HUES64 (cell line): Measurements from ENCODE around the gene BEND6.

Experiments used
- H3K27ac ChIP-seq: 2 replicates; pipeline ENCODE4 v1.7.0; 2013; ENCODE audit warnings: low read depth, low read length, inconsistent platforms
- H3K27me3 ChIP-seq: 2 replicates; pipeline ENCODE4 v1.6.1; 2013; ENCODE audit warnings: mild to moderate bottlenecking, low read length; ENCODE audit not compliant: insufficient read depth
- H3K36me3 ChIP-seq: 2 replicates; pipeline ENCODE4 v1.6.1; 2013; ENCODE audit warnings: mild to moderate bottlenecking, low read length; ENCODE audit not compliant: insufficient read depth
- H3K4me1 ChIP-seq: 2 replicates; pipeline ENCODE4 v1.6.1; 2013; ENCODE audit warnings: mild to moderate bottlenecking, low read length, moderate library complexity; ENCODE audit not compliant: insufficient read depth
- H3K4me3 ChIP-seq: 2 replicates; pipeline ENCODE4 v1.5.1; 2013; ENCODE audit warnings: mild to moderate bottlenecking, low read length, moderate library complexity
- H3K9ac ChIP-seq: 2 replicates; pipeline ENCODE4 v1.6.1; 2013; ENCODE audit warnings: mild to moderate bottlenecking, low read depth, low read length
- H3K9me3 ChIP-seq: 2 replicates; pipeline ENCODE4 v1.6.1; 2013; ENCODE audit warnings: low read depth, low read length; ENCODE audit not compliant: insufficient read depth
- WGBS: fragments of 150-250, 120-280 bp; methylation state at CpG from one replicate; pipeline ENCODE4 v1.1.7; 2013; ENCODE audit warnings: missing lambda C conversion rate; 5-methylcytosine and 5-hydroxymethylcytosine counted together

The BEND6 gene

GRCh38 chr6:57069228-57069627, 114.3 kb downstream of the BEND6 start:
- 89% methylated on average over 4 of the region's 4 CpGs for WGBS
- no peak overlapping the region for H3K4me3 ChIP-seq
- H3K9me3 ChIP-seq: no peaks in the 10 kb centered on the region
- H3K36me3 ChIP-seq: no peaks in the 10 kb centered on the region; the same call in 1 of the 2 replicates
- H3K9ac ChIP-seq: no peak overlapping the region
- peaks cover 30% of the 10 kb centered on the region for H3K4me1 ChIP-seq
- H3K27ac ChIP-seq: no peak overlapping the region
- peaks cover 21% of the 10 kb centered on the region; the same call in 1 of the 2 replicates for H3K27me3 ChIP-seq

GRCh38 chr6:57069920-57070331, 115.0 kb downstream of the BEND6 start:
- H3K9me3 ChIP-seq: no peaks in the 10 kb centered on the region
- H3K9ac ChIP-seq: no peak overlapping the region
- H3K36me3 ChIP-seq: no peaks in the 10 kb centered on the region; the same call in 1 of the 2 replicates
- H3K27ac ChIP-seq: no peak overlapping the region
- no peak overlapping the region for H3K4me3 ChIP-seq
- H3K27me3 ChIP-seq: peaks cover 25% of the 10 kb centered on the region; the same call in 1 of the 2 replicates
- H3K4me1 ChIP-seq: peaks cover 31% of the 10 kb centered on the region
- 55% methylated on average over 9 of the region's 9 CpGs for WGBS

- Histone ChIP-seq H3K4me1 (peaks cover 31% of the 10 kb centered on the region), H3K9ac (no peak overlapping the region), H3K9me3 (no peaks in the 10 kb centered on the region), H3K4me3 (no peak overlapping the region), H3K36me3 (no peaks in the 10 kb centered on the region; the same call in 1 of the 2 replicates), H3K27me3 (peaks cover 30% of the 10 kb centered on the region; the same call in 1 of the 2 replicates), H3K27ac (no peak overlapping the region)
- 94% methylated on average over 3 of the region's 3 CpGs for WGBS
Observed at GRCh38 chr6:57072108-57072507, 117.2 kb downstream of the BEND6 start.

GRCh38 chr6:57074383-57074782, 119.5 kb downstream of the BEND6 start:
- Histone ChIP-seq H3K4me3 (no peak overlapping the region), H3K27me3 (peaks cover 30% of the 10 kb centered on the region; the same call in 1 of the 2 replicates), H3K4me1 (peaks cover 27% of the 10 kb centered on the region), H3K36me3 (no peaks in the 10 kb centered on the region; the same call in 1 of the 2 replicates), H3K9ac (no peak overlapping the region), H3K27ac (no peak overlapping the region), H3K9me3 (no peaks in the 10 kb centered on the region)
- WGBS: 70% methylated on average over 8 of the region's 8 CpGs

GRCh38 chr6:57075092-57075491, 120.2 kb downstream of the BEND6 start:
- Histone ChIP-seq H3K36me3 (no peaks in the 10 kb centered on the region; the same call in 1 of the 2 replicates), H3K9ac (no peak overlapping the region), H3K27me3 (peaks cover 30% of the 10 kb centered on the region; the same call in 1 of the 2 replicates), H3K9me3 (no peaks in the 10 kb centered on the region), H3K4me3 (no peak overlapping the region), H3K27ac (no peak overlapping the region), H3K4me1 (peaks cover 20% of the 10 kb centered on the region)
